CD4-positive, alpha-beta T cell treated with Interferon alpha-2 for 1 hour (primary cell): Measurements from ENCODE around the gene PHKB.
"Not testable (repeated sequence)": the region's sequence is repeated elsewhere in the genome, so short reads cannot be mapped to it uniquely, and the experiment has no call there.

ENCODE experiments used
- DNase-seq, 2 donors: peaks; one replicate each; pipeline ENCODE4 v3.0.0-alpha.2; 2020 to 2022

PHKB gene

GRCh38 chr16:47511882-47512281 lies 50.8 kb downstream of the PHKB start:
- no peak for DNase-seq

DNA sequence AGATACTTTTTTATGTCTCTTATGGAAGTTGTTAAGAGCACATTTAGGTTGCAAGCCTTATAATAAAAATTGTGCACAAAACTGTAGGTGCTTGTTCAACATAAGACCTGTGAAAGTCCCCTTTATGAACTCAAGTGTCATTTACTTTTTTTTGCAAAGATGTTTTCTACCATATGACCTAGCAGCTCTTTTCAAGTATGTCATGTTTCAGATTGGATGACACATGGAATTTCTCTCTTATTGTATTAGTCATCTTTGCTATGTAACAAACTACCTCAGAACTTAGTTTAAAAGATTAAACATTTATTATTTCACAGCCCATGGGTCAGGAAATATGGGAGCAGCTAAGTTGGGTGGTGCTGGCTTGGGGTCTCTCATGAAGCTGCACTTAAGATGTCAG lies 57.9 kb downstream of the PHKB start:
- DNase-seq, result no peak

- DNase-seq, result no peak
These were observed 58.4 kb downstream of the PHKB start for GRCh38 chr16:47519546-47519945.

DNA sequence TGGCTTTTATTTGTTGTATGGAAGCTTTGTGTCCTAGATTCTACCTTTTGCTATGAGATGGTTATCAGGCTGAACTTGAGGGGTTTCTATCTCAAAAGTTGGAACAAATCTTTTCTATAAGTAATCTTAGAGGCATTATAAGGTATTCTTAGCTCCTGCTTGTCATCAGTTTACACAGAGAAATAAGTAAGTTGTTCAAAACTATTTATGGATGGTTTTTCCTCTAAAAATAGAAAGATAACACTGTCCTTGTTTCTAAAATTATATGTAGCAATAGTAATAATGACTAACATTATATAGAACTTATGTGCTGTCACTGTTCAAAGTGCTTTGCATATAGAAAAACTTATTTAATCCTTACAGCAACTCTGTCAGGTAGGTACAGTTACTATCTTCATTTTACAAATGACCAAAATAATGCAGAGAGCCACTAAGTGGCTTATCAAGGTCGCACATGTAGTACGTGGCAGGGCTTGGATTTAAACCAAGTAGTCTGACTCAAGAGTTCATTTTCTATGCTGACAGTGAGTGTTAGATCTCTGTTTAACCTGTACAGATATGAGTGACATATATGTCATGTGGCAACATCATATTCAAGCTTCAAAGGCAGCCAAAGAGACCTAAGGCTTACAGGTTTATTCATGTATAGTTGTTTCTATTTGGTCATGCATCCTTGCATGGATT lies 59.0 kb downstream of the PHKB start:
- DNase-seq, result no peak

GRCh38 chr16:47523342-47524006 lies 62.3 kb downstream of the PHKB start:
- peak in 1 of 2 donors; percentile 5 for DNase-seq

DNA sequence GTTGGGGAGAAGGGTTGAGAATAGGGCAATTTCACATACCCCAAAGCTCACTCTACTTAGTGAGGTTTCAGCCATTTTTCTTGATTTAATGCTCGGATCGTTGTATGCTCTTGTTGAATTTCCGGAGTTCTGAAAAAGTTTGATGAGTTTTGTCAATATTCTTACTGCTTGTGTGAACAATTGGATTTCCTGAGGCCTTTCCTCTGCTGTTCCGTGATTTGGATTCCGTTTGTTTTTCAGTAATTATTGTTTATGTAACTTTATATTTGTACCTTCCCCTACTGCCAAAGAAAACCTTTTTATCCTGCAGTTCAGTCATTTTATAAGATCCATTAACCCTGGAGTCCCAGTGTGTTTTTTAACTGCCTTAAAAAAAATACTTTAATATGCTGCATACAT lies 62.9 kb downstream of the PHKB start:
- DNase-seq, result no peak

DNA sequence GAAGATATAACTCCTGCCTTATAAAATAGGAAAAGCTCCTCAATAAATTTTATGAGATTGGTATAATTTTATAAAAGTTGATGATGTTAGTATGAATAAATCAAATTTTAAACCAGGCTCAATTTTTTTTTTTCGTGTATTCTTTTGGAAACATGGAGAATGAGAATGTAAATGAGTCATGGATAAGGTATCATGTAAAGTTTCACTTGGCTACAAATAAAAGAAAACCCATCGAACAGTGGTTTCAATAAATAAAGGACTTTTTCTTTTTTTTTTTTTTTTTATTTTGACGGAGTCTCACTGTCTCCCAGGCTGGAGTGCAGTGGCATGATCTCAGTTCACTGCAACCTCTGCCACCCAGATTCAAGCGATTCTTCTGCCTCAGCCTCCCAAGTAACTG lies 67.3 kb downstream of the PHKB start:
- DNase-seq, result no peak

- no peak for DNase-seq
These were observed 72.7 kb downstream of the PHKB start for GRCh38 chr16:47533744-47534292.

GRCh38 chr16:47538472-47538871 lies 77.3 kb downstream of the PHKB start:
- DNase-seq, result no peak

DNA sequence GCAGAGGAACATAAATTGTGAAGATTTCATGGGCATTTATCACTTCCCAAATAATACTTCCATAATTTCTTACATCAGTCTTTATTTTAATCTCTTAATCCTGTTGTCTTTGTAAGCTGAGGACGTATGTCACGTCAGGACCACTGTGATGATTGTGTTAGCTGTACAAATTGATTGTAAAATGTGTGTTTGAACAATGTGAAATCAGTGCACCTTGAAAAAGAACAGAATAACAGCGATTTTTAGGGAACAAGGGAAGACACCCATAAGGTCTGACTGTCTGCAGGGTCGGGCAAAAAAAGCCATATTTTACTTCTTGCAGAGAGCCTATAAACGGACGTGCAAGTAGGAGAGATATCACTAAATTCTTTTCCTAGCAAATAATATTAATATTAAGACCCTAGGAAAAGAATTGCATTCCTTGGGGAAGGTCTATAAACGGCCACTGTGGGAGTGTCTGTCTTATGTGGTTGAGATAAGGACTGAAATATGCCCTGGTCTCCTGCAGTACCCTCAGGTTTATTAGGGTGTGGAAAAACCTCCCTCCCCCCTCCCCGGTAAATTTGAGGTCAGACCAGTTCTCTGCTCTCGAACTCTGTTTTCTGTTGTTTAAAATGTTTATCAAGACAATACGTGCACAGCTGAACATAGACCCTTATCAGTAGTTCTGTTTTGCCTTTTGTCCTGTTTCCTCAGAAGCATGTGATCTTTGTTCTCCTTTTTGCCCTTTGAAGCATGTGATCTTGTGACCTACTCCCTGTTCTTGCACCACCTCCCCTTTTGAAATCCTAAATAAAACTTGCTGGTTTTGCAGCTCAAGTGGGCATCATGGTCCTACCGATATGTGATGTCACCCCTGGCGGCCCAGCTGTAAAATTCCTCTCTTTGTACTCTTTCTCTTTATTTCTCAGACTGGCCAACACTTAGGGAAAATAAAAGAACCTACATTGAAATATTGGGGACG lies 78.9 kb downstream of the PHKB start:
- not testable (repeated sequence) for DNase-seq

GRCh38 chr16:47541135-47541534 lies 80.0 kb downstream of the PHKB start:
- DNase-seq, result not testable (repeated sequence)

DNA sequence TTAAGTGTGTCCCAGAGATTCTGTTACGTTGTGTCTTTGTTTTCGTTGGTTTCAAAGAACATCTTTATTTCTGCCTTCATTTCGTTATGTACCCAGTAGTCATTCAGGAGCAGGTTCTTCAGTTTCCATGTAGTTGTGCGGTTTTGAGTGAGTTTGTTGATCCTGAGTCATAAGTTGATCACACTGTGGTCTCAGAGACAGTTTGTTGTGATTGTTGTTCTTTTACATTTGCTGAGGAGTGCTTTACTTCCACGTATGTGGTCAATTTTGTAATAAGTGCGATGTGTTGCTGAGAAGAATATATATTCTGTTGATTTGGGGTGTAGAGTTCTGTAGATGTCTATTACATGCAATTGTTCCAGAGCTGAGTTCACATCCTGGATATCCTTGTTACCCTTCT lies 83.1 kb downstream of the PHKB start:
- DNase-seq, result peak in 1 of 2 donors; percentile 7

DNA sequence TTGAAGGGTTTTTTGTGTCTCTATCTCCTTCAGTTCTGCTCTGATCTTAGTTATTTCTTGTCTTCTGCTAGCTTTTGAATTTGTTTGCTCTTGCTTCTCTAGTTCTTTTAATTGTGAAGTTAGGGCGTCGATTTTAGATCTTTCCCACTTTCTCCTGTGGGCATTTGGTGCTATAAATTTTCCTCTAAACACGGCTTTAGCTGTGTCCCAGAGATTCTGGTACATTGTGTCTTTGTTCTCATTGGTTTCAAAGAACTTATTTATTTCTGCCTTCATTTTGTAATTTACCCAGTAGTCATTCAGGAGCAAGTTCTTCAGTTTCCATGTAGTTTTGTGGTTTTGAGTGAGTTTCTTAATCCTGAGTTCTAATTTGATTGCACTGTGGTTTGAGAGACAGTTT lies 90.1 kb downstream of the PHKB start:
- DNase-seq, result not testable (repeated sequence)

- DNase-seq, result not testable (repeated sequence)
These were observed 90.6 kb downstream of the PHKB start for GRCh38 chr16:47551767-47552166.

- DNase-seq, result no peak
These were observed 92.9 kb downstream of the PHKB start for GRCh38 chr16:47553853-47554564.

DNA sequence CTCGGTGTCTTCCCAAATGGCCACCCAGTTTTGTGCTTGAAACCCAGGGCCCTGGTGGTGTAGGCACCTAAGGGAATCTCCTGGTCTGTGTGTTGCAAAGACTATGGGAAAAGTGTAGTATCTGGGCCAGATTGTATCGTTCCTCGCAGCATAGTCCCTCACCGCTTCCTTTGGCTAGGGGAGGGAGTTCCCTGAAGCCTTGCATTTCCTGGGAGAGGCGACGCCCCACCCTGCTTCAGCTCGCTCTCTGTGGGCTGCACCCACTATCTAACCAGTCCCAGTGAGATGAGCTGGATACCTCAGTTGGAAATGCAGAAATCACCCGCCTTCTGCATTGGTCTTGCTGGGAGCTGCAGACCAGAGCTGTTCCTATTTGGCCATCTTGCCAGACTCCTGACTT lies 93.5 kb downstream of the PHKB start:
- DNase-seq, result not testable (repeated sequence)

GRCh38 chr16:47561286-47561685 lies 100.2 kb downstream of the PHKB start:
- DNase-seq, result no peak

DNA sequence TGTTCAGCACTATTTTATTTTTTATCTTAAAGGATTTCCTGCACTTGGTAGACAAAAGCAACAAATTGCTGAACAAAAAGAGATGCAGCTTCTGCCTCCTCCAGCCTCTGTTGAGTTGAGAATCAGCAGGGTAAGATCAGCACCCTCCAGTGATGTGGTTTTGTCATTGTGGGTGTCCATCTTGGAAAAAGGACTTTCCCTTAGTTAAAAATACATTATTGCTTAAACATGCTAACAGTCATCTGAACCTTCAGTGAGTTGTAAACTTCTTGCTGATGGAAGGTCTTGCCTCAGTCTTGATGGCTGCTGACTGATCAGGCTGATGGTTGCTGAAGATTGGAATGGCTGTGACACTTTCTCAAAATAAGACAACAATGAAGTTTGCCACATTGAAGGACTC lies 101.2 kb downstream of the PHKB start:
- no peak for DNase-seq

DNA sequence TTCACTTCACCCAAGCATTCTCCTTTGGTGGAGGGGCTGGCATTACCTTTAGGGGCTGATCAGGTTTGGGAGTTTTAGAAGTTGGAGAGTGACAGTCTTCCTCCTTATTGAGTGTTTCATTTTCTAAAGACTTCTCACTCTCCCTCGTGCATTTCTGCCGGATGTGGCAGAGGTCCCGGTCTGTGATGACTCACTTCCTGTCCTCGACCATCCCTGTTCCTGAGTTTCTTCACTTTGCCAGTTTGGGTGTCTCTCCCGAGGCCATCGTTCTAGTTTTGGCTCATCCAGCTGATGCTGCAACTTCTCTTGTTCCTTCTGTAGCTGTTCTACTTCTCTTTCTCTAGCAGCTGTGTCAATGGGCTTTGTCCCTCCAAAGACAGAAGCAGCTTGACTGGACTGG lies 104.3 kb downstream of the PHKB start:
- peak; percentile 38 to 39 for DNase-seq

- DNase-seq, result no peak
These were observed 106.2 kb downstream of the PHKB start for GRCh38 chr16:47567321-47567720.

DNA sequence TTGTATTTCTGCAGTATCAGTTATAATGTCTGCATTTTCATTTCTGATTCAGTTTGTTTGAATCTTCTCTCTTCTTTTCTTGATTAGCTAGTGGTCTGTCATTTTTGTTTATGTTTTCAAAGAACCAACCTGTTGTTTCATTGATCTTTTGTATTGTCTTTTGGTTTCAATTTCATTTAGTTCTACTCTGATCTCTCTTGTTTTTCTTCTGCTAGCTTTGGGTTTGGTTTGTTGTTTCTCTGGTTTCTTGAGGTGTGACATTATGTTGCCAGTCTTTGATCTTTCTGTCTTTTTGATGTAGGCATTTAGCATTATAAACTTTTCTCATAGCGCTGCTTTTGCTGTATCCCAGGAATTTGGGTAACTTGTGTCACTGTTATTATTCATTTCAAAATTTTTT lies 107.2 kb downstream of the PHKB start:
- DNase-seq, result peak in 1 of 2 donors; percentile 52

DNA sequence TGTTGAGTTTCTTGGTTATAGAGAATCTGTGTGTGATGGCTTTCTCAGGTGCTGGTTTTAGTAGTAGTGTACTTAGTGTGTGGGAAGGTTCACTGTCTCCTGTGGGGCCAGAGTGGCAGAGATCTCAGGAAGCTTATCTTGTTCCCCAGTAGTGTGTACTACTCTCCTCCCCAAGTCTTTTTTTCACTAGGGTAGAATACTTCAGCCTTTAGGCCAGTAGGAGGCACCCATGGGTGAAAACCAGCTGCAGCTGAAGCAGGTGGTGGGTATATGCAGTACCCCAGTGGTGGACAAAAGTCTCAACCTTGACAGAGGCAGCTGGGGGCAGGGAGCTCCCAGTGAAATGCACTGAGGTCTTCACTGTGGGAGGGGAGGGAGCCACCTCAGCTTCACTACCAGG lies 109.9 kb downstream of the PHKB start:
- DNase-seq, result no peak

DNA sequence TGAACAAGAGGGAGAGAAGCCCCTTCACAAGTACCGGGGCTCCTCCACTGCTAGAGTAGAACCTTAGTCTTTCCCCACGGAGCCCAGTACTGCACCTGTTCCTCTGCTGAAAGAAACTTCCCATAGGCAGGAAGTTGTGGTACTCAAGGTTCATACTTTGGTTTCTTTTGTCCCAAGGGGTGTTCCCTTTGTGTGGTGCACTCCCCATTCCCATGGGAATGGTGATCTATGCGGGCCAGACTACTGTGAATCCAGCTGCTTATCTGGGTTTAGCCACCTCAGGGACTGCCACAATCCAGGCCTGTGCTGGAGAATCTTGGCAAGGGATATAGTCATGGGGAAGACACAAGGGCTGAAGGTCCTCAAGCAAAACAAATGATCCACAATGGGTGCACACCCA lies 110.6 kb downstream of the PHKB start:
- DNase-seq, result no peak
